ENCODE data around the gene PRKAR2B.

The PRKAR2B gene

DNA sequence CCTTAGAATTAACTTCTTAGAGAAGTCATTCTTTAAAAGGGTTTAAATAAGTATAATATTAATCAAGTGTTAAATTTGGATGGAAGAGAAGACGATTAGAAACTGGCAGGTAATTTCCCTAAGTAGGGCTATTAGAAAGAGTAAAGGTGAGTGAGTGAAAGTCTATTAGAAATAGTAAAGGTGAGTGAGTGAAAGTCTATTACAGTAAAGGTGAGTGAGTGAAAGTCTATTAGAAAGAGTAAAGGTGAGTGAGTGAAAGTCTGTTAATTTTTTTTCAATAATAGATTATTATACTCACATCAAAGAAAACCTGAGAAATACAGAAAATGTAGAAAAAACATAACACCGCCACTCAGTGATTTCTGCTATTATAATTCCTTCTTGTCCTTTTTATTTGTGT is 113.5 kb downstream of the PRKAR2B start:
- no peak for DNase-seq (ENCODE audit: low read depth in 2 of 2)

DNA sequence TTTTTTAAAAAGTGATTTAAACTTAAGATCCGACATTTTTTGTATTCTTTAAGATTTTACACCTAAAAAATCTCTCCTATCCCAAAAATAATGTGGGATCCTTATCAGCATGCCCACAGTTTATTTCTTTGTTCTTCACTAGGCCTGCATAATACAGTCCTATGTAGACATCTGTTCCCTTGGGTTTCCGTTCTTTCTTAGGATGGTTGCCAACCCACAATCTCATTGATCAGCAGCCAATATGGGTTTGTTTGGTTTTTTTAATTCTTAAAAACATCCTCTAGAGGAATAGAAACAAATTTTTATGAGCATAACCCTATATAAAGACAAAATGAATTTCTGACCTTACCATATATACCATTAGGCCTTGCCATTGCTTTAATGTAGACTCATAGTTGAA is 115.9 kb downstream of the PRKAR2B start:
- no peak for DNase-seq (ENCODE audit: low read depth in 2 of 2)

DNA sequence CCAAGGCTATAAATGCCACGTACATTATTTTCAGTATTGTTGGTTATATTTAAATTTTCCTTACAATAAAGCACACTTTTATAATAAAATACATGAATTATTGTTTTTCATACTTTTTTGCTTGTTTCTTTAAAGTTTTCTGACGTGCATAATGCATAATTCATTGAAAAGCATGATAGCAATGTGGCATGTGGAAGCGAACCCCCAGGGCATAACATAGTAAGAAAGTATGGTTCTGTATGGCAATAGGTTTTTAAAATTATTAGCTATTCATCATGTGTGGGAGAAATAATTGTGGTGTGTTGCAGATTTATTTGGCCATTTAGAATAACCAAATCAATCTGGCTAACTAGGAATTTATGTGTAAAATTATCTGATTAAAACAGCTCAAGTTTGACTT is 116.9 kb downstream of the PRKAR2B start:
- no peak for DNase-seq (ENCODE audit: low read depth in 2 of 2)

DNA sequence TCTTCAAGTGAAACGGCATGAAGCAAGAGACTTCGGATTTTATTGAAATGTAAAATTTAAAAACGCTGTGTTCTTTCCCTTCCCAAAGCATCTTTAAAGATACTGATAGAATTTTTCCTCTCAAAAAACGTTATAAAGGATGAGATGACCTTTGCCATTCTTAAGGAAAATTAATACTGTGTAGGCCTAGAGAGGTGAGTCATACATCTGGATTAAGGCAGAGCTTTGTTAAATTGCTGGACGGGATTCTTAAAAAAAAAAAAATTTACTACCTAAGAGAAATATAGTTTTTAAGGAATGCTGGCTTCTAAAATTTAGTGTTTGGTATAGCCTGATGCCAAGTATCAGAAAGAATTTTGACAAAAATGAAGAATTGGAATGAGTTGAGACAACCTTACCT is 118.0 kb downstream of the PRKAR2B start:
- DNase-seq (ENCODE audit: low read depth in 2 of 2): no peak

- no peak for DNase-seq (ENCODE audit: low read depth in 2 of 2)
Observed at GRCh38 chr7:107164092-107164491, 119.6 kb downstream of the PRKAR2B start.

- DNase-seq (ENCODE audit: low read depth in 2 of 2): no peak
Observed at GRCh38 chr7:107165341-107165740, 120.8 kb downstream of the PRKAR2B start.

- no peak for DNase-seq (ENCODE audit: low read depth in 2 of 2)
Observed at GRCh38 chr7:107166736-107167426, 122.4 kb downstream of the PRKAR2B start.

DNA sequence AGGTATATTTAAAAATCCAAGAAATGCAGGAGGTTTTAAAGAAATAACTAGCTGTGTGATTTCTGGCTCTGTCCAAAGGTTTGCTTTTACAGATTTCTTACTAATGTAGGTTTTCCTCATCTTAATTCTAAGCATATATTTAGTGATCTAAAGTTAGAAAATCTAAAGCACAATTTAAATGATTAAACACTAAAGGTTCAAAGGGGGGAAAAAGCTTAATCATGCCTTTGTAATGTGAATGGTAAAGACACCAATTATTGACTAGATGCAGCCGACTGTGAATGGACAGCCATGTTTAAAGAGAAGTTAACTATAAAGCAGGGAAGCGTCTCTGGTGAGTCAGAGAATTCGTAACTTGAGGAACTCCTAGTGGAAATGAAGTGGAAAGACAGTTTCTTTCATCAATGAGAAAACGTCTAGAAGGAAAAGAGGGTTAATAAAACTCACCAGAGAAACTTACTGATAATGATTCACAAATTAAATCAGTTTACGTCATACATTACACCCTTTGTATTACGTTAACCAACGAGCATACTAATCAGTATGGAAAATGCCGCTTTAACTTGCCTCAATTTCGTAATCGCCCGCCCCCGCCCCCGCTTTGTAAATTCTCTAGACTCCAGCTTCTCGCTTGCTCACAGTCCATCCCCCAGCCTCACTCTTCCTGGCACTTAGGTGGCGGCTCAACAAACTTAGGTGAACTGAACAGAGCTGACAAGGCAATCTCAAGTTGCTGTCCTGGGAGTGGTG is 123.2 kb downstream of the PRKAR2B start:
- DNase-seq (ENCODE audit: low read depth in 2 of 2): peak; percentile 43 to 52

DNA sequence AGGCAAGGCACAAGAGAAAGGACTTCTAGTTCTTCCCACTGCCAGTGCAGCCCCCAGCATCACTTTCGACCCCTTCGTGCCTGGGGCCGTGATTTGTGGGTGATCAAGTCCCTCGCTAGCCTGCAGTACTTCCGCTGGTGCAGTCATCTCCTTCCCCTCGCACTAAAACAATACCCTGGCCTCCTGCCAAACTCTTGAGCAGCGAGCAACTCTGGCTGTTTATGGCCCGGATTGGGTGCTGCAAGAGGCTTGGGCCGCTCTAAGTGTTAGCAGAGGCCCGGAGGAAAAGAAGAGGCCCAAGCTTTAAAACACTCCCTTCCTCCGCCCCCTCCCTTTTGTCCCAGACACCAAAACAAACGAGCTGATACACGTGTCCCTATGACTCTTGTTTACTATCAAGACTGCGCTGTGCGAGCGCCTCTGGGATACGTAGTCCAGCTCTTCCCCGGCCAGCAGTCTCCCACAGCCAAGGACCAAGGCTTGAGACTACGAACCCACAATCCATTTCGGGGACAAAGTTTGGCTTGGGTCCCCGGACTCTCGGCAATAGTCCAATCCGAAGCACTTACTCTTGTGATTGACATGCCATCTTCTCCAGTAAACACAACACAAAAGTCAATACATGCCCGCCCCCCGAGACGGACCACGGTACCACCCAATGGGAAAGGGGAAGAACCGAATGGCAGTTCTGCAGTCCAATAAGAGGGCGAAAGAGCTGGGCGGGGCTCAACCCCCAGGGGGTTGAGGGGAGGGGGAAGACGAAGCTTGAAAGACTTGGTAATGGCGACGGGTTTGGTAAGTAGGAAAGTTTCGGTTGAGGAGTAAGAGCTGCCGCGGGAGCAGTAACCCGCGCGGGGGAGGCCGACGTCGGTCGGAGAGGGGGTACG is 124.0 kb downstream of the PRKAR2B start, which contains the start of gene HBP1:
Gene HBP1 (plus strand): TSS at position 771 of the 887 bp plus-strand sequence. CDS start 10,891 bp downstream, outside the sequence.
- peak; percentile 96 to 97 for DNase-seq (ENCODE audit: low read depth in 2 of 2)

DNA sequence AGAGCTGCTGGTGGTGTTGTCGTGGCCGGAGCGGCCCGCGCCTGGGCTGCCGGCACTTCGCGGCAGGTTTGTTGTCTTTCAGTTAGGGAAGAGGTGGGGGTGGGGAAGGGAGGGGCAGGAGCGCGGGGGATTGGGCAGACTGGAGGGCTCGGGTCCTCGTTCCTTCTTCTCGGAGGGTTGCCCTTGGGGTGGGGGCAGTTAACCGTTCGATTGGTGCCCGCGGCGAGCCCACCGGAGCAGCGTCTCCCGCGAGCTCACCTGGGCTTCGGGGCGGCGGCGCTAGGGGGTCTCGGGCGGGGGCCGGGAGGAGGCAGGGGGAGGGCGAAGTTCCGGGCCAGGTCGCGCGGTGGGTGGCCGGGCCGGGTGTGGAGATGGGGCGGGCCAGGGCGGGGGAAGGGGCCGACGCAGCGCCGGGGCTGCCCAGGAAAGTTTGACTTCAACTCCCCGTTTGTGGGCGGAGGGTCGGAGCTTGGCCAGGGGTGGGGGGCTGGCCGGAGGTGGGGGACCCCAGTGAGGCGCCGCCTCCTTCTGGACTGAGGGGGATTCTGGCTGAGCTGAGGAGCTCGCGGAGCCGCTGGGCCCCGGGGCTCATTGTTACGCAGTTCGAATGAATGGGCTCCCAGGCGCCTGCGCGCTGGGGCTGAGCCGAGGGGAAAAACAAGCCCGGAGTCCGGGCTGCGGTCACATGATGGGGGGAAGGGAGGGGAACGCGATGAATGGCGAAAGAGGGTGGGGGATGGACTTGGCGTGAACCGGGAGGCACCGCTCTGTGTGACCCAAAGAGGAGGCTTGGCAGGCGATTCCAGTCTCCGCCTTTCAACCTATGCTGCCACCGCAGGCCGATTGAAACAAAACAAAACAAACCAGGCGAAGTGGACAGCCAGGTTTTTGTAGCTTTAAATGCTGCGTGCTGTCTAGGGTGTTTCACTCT is 124.9 kb downstream of the PRKAR2B start:
- peak; percentile 83 to 89 for DNase-seq (ENCODE audit: low read depth in 2 of 2)

- DNase-seq (ENCODE audit: low read depth in 2 of 2): no peak
Observed at GRCh38 chr7:107170051-107170915, 125.8 kb downstream of the PRKAR2B start.

GRCh38 chr7:107171496-107171895 is 127.0 kb downstream of the PRKAR2B start:
- DNase-seq (ENCODE audit: low read depth in 2 of 2): no peak

- DNase-seq (ENCODE audit: low read depth in 2 of 2): no peak
Observed at GRCh38 chr7:107172276-107173032, 127.9 kb downstream of the PRKAR2B start.

GRCh38 chr7:107173191-107173590 is 128.7 kb downstream of the PRKAR2B start:
- DNase-seq (ENCODE audit: low read depth in 2 of 2): no peak

DNA sequence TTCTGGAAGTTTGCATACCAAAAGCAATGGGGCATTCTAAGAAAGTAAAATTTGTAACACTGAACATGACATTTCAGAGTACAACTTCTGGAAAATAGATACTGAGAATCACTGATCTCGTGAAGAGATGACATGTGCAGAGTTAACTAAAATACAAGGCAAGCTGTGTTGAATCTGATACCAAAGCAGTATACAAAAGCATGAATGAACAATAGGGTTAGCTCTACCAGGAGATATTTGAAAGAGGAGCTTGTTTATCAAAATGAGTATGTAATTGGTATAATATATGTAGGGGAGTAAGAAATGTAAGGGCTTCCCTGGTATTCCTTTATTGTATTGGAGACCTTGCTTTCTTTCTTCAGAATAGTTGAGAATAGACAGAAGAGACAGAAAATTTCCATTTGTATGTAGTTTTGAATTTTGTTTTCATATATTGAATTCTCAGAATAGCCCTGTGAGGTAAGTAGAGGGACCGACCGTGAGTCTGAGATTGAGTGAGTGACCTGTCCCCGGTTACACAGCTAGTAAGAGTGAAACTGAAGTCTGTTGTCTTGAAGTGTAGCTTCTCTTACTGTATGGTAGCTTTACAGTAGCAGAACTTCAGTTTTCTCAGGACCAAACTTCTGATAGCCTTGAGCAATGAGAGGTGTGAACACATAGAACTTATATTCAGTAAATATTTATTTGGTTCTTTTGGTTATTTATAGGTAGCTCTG is 129.3 kb downstream of the PRKAR2B start:
- DNase-seq (ENCODE audit: low read depth in 2 of 2): no peak

GRCh38 chr7:107179326-107180164 is 135.0 kb downstream of the PRKAR2B start:
- no peak for DNase-seq (ENCODE audit: low read depth in 2 of 2)

GRCh38 chr7:107180378-107180777 is 135.9 kb downstream of the PRKAR2B start:
- DNase-seq (ENCODE audit: low read depth in 2 of 2): peak; percentile 39 to 52

DNA sequence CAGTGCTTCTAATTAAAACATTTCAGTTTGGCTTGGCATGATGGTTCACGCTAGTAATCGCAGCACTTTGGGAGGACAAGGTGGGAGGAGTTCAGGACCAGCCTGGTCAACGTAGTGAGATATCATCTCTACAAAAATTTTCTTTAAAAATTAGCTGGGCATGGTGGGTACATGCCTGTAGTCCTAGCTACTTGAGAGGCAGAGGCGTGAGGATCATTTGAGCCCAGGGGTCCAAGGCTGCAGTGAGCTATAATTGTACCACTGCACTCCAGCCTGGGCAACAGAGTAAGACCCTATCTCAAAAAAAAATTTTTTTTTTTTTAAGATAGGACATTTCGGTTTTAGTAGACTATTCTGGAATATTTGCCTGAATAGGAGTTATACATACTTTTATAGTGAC is 136.7 kb downstream of the PRKAR2B start:
- DNase-seq (ENCODE audit: low read depth in 2 of 2): no peak
